ENCODE results near the gene PLSCR2.

The PLSCR2 gene

GRCh38 chr3:146386936-146387335 lies 82.4 kb downstream of the PLSCR2 start:
- TF ChIP-seq CTCF (IDR thresholded peaks at IDR 0.05; ENCODE audit: low read depth, low read length, missing control alignments): no peak
- no peak overlapping the region for H3K4me3 ChIP-seq (ENCODE audit: low read depth, low read length)
- no peak for DNase-seq (ENCODE audit: low read depth)
- in situ Hi-C loops (cut with HindIII; ENCODE audit: low sequenced_read_pairs): no loop called here

- no peak for DNase-seq (ENCODE audit: low read depth)
- in situ Hi-C loops (cut with HindIII; ENCODE audit: low sequenced_read_pairs): no loop called here
These were observed 84.6 kb downstream of the PLSCR2 start for GRCh38 chr3:146384786-146385185.

More at GRCh38 chr3:146384786-146385185, 84.6 kb downstream of the PLSCR2 start:
- no peak for TF ChIP-seq CTCF (IDR thresholded peaks at IDR 0.05; ENCODE audit: low read depth, low read length, missing control alignments)
- no peak overlapping the region for H3K4me3 ChIP-seq (ENCODE audit: low read depth, low read length)

Measured in astrocyte of the cerebellum (primary cell).